NCI-H1930 (cell line): ENCODE measurements around the gene HABP4.
"Not testable (repeated sequence)": the region's sequence is repeated elsewhere in the genome, so short reads cannot be mapped to it uniquely, and the experiment has no call there.

ENCODE experiments used
- DNase-seq, 2 experiments: peaks; one replicate each; lab custom pipeline; 2025; lab: John Stamatoyannopoulos, UW

Gene HABP4

DNA sequence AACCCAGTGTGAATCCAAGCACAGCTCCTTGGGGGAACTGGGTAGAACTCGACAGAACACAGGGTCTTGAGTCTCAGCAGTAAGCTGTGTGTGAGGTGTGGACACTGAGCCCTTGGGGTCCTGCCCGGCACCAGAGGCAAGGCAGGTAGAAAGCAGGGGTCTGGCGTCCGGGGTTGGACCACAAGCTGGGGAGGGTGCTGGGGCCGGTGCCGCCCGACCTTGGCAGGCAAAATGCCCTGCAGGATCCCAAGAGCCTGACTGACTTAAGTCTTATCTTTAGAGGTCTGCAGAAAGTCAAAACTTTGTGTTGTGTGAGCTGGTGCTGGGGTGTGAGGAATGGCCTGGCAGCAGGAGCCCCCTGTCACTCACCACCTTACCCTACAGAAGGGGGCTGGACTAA lies 49.3 kb downstream of the HABP4 start:
- no peak for DNase-seq

DNA sequence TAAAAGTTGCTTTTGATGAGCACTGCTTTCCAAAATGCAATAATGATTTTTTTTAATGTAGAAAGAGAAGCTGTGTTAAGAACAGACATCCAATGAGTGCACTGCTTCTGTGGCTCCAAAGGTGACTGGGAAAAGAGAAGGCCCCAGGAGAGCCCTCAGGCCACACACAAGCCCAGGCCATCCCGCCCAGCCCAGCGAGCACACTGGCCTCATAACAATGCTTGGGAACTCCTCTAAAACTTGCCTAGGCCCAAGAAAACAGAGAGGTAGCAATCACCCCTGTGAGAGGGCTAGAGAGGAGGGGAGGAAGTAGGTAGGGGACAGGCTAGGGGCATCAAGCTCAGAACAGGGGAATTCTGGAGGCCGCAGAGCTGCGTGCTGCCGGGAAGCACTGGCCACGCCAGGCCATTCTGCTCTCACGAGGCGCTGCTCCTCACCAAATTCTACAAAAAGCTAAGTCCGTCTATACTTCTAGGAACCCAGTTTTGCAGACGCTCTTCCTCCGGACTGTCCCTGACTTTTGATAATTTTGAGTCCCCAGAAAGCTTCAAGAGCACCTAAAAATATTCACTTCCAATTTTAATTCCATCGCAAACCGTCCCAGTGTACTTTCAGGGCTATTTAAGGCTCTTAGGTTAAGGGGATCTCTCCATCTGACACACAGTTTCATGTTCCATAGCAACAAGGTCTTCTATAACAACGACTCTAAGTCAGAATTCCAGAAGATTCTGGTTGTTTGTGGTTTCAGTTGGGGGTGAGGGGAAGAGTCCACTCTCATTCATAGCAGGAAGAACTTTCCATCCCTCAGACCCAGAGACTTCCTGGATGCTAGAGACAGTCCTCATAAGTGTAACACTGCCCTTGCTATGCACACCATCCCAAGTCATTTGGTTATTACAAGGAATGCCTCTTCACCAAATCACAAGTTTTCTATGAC lies 51.0 kb downstream of the HABP4 start:
- no peak for DNase-seq

DNA sequence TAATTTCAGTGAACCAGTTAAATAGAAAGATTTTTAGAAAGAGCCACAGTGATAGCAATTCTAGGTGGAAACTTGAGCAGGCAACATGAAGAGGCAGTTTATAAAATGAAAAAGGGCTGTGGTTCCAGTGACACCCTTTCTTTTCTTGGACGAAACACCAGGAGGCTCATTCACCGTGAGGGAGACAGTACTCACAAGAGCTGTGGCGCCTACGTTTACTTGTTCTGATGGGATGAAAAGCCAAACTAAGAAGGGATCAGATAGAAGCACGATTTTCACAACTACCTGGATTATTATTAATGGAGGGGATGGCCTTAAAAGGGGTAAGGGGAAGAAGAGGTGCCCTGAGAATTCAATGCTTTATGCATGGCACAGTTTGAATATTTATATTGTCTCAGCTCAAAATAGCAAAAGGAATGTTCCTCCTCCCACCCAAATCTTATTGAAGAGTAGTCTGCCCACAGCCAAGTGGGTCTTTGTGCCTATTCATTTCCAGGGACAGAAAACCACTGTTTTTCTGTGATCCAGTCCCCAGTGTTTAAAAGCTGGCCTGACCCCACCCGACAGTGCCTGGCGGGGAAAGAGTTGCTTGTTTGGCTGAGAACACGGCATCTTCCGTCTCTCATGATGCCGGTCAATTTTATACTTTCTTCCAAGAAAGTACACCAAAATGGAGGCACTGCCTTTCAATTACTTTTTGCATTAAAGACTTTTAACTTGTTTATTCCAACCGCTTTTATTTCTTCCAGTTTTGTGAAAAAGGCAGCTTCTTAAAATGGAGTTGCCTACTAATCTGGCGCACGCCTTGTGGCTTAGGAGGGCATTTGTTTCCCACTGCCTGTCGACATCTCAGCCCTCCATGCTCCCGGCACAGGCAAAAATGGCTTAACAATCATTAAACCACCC lies 51.9 kb downstream of the HABP4 start:
- DNase-seq: no peak

DNA sequence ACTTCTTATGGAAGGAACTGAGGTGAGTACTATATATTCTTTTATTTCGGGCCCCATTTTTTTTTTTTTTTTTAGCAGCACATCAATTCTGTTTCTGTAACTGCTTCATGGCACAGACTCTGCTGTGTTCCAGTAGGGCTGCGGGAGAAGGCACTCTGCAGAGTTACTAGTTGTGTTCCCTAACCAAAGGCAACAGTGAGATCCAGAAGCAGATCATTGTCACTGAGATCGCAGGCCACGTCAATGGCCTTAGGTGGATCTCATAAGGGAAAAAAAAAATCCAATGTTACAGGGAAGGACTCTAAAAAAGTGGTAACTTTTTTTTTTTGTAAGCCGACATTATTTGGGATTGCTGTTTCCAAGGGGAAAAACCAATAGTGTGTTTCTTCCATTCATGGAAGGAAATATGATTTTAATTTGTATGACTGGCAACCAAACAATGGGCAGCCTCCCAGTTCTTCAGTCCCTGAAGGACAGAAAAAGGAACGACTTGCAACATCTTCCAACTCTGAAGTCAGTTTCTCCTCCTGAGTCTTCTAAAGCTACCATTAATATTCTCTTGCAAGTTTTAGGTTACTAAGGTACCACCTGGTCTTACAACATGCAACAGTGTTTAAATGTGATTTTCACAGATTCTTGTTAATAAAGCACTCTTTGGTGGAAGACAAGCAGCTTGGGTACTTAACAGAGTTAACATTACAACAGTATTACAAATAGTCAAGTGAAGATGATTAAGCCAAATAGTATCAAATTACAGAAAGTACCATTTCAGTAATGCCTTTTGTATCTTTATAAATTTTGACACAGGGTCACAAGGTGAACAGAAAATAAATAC lies 52.8 kb downstream of the HABP4 start:
- DNase-seq: no peak

DNA sequence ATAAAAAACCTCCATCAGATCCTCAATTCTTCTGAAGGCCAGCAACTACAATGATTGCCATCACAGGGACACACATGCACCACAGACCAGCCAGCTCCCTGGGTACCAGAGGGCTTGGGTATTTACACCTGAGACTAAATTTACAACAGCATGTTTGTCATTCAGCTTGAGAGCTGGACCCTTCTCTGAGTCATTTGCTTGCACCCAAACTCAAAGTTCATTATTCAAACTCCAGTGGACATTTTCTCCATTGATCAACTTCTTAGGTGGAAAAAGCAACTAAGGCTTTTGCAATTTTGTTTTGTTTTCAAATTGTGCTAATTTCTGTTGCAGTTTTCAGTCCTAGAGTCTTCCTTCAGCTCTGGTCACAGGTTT lies 53.4 kb downstream of the HABP4 start:
- not testable (repeated sequence) for DNase-seq

DNA sequence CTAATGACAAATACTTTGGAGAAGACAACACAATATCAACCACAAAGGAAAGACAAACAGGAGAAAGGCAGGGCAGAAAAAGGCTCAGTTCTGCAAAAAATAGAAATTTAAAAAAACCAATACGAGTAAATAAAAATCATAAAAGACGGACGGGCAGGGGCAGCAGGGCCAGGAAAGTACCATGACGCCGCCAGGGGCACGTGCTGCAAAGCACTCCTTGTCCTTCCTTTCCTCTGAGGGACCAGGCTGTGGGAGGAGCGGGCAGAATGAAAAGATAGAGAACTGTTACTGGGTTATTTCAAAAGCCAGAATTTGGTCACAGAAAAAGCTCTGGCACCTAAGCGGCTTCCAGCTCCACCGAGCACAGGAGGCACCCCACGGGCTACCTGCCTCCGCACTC lies 53.9 kb downstream of the HABP4 start:
- no peak for DNase-seq

DNA sequence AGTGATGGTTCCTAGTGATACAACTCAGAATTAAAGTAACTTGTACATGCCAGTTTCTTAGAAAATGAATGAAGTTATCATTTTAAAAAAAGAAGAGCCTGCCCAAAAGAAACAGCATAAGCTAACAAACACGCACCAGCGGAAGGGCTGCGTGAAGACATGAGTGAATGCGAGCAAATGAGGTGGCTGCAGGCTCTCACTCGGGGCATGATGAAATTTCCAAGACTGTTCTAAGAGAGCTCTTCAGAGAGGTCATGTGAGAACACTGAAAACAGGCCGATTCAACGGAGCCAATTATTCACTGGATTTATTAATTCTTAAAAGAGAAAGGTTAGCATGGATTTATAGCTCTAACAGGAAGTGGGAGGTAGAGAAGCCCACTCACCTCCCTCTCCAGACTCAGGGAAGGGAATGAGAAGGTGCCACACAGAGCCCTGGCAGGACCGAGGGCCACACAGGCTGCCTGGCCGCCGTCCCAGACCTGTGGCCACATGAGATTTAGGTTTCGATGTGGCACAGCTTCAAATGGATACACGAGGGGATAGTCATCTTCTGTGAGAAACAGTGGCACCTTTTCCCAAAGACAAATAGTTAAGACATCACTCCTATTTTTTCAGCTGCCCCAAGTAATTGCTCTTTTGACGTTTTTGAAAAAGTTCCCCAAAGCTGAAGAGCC lies 55.5 kb downstream of the HABP4 start:
- no peak for DNase-seq

DNA sequence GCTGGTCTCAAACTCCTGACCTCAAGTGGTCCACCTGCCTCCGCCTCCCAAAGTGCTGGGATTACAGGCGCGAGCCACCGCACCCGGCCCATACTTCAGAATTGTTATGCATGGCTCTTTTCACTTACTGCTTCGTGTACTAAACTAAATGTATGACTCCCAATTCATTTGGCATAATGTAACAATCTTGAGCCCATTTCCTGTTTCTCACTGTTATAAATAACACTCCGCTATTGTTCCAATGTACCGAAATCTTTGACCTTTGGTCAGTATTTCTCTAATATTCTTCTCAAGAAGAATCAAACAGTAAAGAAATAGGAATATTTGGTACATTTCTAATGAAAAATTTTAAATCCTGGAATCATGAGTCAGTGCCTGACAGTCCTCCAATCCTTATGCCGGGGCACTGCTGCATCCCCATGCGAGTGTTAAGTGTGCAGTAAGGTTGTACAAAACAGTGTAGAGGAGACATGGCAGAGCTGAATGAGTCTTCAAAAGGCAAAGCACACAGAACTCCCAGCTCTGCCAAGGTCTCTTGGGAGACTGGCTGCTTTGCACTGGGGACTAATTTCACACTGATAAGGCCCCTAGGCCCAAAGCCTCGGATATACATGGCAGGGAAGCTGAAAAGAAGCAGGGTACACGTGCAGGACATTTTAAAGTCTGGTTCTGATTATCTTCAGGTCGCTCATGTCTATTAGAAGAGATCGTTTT lies 58.4 kb downstream of the HABP4 start:
- DNase-seq: no peak

DNA sequence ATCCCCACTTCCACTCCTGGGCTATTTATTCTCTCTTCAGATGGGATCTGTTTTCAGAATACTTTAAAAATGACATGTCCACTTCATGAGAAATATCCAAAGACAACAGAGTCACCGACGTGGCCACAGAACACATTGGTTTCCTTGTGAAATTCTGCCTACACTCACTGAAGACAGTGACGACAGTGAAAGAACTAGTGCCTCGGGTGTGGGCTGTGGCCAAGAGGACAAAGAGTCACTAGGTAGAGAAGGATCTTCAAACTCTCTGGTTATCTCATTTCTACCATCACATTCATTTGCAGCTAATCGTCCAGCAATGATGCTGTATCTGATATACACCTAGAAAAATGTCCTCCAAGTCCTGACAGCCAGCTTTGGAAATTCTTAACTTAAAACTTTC lies 59.1 kb downstream of the HABP4 start:
- no peak for DNase-seq

DNA sequence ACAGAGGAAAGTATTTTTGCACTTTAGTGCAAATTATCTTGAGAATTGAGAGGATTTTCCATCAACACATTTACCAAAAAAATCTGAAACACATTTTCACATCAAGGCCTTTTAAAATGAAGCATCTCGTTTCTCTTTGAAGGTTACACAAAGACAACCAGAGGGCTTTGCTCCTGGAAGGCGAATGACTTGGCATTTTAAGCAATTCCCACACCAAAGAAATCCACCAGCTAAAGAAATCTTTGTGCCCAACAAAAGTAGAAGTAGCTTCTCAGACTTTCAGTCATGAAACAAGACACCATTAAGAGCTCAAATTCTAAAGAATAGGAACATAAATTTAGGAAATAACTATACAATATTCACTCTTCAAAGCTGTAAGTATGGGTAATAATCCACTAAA lies 59.9 kb downstream of the HABP4 start:
- no peak for DNase-seq

DNA sequence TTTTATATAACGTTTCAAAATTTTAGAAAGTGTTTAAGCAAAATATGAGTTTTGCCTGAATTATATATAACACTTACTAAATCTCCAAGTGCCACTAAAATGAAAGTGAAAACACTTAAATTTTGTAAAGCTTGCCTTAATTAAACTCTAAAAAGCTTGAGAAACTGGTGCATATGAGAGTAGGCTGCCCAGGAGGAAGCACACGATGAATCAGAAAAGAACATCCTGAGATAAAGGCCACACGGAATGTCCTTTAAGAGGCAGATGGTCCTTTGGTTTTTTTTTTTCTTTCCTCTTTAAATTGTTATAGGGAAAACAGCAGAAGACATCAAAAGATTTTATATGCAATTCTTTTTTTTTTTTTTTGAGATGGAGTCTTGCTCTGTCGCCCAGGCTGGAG lies 60.3 kb downstream of the HABP4 start:
- DNase-seq: no peak

DNA sequence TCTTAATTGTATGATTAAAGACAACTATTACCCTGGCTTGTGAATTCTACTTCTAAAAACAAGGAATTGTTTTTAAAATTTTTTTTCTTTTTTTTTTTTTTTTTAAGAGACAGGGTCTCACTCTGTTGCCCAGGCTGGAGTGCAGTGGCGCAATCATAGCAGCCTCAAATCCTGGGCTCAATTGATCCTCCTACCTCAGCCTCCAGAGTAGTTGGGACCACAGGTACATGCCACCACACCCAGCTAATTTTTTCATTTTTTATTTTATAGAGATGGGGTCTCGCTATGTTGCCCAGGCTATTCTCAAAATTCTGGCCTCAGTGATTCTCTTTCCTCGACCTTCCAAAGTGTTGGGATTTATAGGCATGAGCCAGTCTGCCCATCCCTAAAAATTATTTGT lies 62.3 kb downstream of the HABP4 start:
- no peak for DNase-seq

DNA sequence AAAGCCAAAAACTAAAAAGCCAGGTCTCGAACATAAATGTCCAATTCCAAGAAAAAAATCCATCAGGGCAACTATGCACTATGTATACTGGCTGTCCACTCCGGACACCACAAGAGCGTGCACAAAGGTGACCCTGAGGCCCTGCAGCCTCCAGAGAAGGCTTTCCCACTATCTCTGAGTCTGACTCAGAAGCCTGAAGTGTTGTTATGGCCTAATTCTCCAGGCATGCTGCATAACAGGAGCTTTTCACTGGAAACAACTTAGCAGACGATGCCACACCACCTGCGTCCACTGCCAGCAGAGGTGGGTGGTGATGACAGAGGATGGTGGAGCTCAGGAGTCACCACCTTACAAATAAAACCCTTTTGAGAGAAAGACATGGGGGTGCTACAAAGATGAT lies 63.7 kb downstream of the HABP4 start:
- DNase-seq: no peak

DNA sequence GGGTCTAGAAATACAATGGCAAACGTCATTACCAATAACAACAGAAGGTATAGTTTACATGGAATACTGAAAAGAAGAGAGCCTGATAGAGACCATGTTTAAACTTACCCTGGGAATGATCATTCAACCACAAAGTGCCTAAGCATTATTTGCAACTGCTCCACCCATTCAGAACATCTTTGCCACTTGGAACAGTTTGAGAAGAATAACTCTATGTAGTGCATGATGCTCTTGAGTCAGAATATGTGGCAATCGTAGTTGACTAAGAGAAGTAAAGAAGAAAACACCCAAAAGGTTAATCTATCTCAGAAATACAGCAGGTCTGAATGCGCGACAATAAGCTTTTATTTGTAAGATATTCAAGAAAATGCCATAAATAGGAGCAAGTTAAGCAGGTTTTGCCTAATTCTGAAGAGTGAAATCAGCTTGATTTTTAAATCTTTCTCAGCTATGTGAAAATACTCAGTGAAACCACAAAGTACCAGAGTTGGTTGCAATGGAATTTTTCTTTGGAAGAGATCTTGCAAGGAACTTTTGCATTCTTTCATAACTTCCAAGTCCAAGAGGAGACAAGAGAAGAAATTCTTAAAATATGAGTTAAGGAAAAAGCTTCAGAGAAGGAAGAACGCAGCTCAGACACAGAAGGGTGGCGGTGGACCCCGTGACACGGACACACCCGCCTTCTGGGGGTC lies 64.3 kb downstream of the HABP4 start:
- DNase-seq: no peak

DNA sequence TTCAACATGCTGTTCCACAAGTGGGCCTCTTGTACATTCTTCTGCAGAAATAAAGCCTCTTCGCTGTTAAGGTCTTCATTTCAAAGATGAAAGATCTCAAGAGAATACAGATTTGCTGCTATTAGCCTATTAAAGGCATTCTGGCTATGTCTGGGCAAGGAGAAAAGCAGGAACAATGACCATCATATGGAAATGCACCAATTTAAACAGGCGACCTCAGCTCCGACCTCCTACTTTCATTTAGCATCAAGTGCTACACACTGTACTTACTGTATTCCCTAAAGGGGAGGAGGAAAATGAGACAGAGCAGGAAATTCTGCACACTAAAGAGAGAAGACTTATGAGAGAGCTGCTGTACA lies 64.8 kb downstream of the HABP4 start:
- no peak for DNase-seq

DNA sequence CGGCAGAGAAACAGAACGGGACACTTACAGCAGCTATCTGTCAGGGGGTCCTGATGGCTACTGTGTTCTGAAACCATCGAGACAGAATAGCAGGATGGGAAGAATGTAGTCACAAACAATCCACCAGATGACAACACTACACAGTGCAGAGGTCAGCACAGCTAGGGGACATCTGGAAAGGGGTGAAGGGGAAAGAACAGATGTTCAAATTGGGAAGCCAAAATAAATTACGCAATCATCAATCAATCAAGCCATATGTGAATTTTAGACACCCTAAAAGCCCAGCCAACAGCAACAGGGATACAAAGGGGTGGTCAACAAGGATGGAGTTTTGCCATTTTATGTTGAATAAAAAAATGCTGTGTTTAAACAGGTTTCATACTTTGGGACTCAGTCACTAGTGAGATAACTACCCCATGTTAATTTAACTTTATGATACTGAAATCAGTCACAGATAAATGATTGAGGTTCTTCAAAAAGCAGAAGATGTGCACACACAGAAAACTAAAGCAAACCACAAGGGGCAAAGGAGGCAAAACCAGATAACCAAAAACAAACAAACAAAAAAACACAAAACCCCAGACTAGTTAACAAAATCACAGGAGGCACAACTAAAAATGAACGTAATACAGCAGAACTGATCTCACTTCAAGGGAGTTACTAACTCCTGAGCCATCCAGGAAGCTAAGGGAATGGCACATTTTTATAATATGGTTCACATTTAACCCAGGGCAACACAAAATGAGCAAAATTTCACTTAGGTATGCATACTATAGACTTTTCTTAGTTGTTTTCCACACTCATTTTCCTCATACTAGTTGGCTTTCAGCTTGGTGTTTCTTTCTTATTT lies 65.9 kb downstream of the HABP4 start:
- no peak for DNase-seq

DNA sequence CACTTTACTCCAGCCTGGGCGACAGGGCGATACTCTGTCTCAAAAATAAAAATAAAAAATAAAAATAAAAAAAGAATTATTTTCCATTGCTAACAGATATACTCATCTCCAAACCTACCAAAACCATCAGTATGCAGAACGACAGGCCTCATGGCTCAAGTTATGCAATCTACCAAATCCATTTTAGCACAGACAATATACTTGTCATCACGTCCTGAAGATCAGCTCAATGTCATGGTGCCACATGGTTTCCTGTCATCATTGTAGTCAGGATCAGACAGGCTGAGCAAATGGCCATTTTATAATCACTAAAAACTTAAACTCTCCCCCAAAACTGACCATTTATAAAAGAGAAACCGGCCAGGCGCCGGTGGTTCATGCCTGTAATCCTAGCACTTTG lies 69.1 kb downstream of the HABP4 start:
- no peak for DNase-seq

DNA sequence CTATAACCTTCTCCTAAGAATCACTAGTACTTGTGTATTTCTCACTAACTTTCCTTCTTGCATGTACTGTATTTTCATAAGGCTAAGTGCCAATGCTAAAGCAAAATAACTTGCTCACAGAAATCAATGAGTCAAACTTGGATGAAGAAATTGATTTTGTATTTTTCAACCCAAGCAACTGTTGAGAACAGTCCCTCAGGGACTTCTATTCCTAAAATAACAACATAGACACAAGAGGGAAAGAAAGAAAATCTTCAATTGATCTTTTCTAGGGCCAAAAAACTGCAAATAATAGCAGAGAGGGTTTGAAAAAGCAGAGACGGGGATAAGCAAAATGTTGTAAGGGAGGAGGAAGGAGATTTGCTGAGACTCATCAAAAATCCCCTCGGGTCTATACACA lies 69.8 kb downstream of the HABP4 start:
- no peak for DNase-seq

DNA sequence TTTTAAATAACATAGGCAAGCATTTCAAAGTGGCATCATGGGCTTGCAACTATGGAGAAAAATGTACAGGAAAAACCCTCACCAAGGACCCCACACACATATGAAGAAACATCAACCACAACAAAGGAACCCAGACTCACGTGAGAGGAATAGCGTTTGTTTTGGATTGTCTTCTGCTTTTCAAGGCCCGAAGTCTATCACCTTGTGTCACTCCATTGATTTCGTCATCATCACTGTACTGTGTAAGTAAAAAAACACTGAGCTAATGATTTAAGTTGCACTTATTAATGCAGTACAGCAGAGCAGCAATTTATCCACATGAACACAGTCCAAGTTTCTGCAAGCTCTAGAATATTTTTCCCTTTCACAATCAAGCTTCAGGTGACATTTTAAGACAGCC lies 72.4 kb downstream of the HABP4 start:
- DNase-seq: no peak

DNA sequence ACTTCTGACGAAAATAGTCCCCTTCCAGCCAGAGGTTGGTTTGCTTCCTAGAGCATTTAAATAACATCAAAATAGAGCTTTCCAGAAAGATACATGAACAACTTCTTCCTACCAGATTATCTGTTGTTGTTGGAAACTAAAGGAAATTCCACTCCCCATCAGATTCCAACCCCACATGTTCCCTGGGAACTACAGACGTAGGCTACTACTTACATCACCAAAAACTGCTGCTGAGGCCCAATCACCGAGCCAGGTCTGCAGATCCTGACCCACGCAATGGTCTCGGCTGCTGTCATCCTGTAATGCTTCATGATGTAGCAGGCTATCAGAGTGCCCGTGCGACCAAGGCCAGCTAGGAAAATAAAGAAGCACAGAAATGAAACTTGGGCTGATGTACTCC lies 73.4 kb downstream of the HABP4 start:
- DNase-seq: no peak
